ENCODE data around the gene SOCS3.

DNA sequence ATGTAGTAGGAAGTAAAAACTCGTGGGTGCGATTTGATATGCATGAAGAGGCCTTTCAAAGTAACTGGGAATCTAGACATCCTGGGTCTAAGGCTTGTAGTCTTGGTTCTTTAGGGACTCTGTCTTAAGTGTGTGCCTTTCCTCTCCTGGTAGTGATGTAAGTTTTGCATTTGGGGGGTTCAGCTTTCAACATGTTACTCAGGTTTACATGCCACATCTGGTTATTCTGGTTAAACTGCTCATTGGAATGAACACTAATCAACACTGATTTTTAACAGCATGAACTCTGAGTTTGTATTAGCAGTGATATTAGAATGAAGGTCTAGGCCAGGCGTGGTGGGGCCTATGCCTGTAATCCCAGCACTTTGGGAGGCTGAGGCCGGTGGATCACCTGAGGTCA is 33.7 kb upstream of the SOCS3 start:
- no peak for TF ChIP-seq CTCF (IDR thresholded peaks at IDR 0.05 in 8 of 11, conservative IDR thresholded peaks at IDR 0.05 in 3 of 11)
- no peak for TF ChIP-seq POLR2A (IDR thresholded peaks at IDR 0.05)
